Stimulated activated CD4-positive, alpha-beta T cell treated with anti-CD3 and anti-CD28 coated beads, TNF-alpha, amount 100 ng/mL, for 48 hours (primary cell): Measurements from ENCODE around the gene CPAMD8.
"Not testable (repeated sequence)": the region's sequence is repeated elsewhere in the genome, so short reads cannot be mapped to it uniquely, and the experiment has no call there.

Experiments used
- DNase-seq, 3 donors: peaks; one replicate each; pipeline ENCODE4 v3.0.0-alpha.2; 2020; ENCODE audit warnings: low read depth in 3 of 3

CPAMD8 gene

DNA sequence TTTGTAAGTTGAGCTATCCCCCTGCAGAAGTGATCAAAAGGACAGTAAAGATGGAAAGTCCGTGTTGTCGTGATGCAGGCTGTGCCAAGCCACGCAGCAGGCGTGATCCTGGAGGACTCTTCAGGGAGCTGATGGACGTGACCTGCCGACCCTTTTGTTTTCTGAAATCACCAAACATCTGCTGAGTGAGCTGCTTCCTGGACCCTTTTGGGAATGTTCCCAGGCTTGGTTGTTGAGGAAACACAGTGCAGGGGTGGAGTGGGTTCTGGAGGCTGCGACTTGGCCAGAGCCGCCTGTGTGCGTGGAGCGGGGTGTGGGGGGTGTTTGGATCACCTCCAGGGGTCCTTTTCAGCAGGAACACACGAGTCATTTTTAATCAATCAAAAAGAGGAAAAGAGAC lies 15.4 kb upstream of the CPAMD8 start:
- no peak for DNase-seq

DNA sequence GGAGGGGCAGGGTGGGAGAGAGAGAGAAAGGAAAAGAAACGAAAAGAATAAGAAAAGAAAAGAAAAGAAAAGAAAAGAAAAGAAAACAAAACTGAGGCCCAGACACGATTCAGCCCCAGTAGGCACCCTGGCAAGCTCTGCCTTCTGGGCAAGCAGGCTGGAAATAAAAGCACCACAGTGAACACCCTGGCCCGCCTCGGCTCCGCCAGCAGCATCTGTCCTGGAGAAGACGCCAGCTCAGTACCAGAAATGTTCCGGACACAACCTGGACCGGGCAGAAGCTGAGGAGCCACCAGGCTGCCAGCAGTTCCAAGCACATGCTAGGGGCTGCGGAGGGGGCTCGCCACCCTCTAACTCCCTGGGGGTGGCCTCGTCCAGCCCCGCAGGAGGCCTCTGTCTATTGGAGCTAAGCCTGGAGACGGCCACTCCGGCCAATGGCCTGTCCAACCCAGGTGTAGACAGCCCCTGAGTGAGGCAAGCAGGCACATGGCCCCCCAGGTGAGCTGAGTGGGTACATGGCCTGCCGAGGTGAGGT lies 11.4 kb upstream of the CPAMD8 start:
- no peak for DNase-seq

DNA sequence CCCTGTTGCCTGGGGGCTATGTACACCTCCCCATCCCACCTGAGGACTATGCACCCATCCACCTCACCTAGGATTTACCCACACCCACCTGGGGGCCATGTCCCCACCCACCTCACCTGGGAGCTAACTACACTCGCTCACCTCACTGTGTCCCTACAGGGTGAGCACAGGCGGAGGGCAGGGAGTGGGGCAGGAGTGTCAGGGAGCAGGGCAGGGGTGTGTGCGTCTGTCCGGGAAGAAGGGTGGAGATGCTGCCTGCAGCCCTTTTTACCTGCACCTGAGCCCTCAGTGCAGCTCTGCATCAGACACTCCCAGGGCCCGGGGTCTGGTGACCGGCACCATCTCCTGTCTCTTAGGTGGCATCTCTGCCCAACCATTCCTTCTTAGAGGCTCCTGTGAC lies 10.6 kb upstream of the CPAMD8 start:
- no peak for DNase-seq

DNA sequence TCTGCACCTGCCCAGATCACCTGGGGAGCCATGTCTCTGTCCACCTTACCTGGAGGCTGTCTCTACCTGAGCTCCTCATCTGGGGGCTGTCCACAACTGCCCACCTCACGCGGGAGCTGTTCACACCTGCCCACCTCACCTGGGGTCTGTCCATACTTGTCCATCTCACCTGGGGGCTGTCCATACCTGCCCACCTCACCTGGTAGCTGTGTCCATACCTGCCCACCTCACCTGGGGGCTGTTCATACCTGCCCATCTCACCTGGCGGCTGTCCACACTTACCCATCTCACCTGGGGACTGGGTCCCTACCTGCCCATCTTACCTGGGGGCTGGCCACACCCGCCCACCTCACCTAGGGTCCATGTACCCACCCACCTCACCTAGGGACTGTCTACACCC lies 10.0 kb upstream of the CPAMD8 start:
- DNase-seq = no peak

DNA sequence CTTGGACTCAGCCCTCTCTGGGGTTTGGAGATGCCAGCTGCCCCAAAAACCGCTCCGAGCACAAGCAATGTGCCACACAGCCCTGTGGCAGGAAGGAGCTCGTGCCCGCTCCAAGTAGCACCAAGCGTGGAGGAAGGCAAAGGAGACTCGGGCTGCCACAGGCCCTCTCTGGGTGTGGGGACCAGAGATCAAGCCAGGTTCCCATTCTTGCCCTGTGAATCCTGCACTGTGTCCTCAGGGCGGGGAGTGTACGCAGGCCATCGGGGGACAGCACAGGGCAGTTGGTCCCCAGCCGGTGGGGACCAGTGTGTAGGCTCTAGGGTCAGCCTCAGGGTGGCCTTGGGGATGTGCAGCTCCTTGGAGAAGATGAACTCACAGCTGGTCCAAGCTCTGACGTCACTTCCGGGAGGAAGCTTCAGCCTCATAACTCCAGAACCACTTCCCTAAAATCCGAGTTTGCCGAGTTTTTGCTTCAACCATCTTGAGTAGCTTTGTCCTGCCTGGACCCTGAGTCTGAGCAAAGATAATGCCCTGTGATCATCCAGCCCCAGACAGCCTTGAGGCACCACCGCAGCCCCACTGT lies 9.3 kb upstream of the CPAMD8 start:
- no peak for DNase-seq

DNA sequence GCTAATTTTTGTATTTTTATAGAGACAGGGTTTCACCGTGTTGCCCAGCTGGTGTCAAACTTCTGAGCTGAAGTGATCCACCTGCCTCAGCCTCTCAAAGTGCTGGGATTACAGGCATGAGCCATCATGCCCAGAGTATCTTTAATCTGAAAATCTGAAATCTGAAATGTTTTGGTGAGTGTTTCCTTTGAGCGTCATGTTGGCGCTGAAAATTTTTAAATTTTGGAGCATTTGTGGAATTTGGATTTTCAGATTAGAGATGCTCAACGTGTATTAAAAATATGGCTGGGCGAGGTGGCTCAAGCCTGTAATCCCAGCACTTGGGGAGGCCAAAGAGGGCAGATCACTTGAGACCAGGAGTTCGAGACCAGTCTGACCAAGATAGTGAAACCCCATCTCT lies 5.1 kb upstream of the CPAMD8 start:
- DNase-seq = no peak

DNA sequence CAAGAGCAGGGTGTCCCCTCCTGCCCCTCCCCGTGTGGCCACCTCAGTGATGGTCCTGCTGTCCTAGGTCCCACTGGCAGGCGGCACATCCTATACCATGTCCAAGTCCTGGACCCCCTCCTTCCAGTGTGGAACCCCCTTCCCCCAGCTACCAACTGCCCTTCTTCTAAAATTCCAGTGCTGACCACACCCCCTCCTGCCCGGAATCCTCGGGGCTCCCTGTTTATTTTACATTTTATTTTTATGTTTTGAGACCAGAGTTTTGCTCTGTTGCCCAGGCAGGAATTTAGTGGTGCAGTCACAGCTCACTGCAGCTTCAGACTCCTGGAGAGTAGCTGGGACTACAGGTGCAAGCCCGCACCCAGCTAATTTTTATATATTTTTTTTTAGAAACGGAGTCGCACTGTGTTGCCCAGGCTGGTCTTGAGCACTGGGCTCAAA lies 945 bp upstream of the CPAMD8 start:
- DNase-seq = no peak

DNA sequence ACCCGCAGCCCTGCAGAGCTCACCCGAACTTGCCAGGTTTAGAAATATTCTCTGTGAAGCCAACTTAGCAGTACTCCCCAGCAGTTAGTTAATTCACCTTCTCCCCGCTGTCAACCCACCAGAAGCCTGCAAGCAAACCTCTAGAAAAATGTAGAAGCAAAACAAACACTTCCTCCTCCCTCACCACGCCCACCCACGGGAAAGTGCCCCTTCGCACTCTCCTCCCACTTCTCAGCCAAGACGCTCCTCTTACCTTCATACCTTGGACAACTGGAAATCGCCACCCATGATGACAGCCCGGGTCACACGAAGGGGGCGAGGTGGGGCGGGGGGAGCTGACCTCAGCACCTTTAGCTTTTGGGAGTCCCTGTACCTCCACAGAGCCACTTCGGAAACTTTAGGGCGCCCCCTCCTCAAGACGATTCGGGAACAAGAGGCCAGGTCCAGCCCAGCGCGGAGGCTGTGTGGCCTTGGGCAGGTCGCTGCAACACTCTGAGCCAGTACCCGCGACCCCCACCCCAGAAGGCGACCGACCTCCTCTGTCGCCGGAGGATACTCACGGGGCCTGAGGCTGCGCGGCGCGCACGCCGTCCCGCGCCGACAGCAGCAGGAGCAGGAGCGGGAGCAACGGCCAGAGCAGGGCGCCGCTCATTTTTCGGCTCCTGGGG lies 485 bp downstream of the CPAMD8 start:
- no peak for DNase-seq

DNA sequence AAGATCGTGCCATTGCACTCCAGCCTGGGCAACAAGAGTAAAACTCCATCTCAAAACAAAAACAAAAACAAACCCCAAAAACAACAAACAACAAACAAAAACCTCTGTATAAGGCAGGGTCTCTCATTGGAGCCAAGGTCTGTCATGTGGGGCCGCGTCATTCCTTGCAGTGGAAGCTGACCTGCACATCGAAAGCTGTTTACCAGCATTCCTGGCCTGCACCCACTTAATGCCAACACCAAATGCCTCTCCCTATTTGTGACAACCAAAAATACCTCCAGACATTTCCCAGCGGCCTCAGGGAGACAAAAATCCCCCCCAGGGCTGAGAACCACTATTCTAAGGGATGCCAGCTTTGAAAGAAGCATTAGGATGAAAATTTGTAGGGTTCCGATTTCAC lies 1.2 kb downstream of the CPAMD8 start:
- DNase-seq = no peak

DNA sequence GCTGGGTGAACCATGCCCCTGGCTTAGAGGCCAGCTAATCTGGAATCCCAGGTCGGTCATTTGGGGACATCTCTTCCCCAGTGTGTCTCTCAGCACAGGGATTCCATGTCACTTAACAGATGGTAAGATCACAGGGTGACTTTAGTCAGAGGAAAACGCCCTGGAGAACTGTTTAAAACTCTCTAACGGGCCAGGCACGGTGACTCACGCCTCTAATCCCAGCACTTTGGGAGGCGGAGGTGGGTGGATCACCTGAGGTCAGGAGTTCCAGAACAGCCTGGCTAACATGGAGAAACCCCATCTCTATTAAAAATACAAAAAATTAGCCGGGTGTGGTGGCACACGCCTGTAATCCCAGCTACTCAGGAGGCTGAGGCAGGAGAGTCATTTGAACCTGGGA lies 1.7 kb downstream of the CPAMD8 start:
- not testable (repeated sequence) for DNase-seq

DNA sequence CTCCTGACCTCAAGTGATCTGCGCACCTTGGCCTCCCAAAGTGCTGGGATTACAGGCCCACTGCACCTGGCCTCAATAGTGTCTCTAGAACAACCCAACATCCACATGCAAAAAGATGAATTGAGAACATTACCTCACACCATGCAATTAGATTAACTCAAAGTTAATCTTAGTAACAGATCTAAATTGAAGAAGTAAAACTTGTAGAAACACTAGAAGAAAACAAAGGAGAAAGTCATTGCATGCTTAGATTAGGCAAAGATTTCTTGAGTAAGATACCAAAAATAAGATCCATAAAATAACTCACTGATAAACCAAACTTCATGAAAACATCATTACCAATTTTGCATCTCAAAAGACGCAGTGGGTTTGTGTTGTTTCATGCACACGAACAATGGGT lies 2.8 kb downstream of the CPAMD8 start:
- no peak for DNase-seq

DNA sequence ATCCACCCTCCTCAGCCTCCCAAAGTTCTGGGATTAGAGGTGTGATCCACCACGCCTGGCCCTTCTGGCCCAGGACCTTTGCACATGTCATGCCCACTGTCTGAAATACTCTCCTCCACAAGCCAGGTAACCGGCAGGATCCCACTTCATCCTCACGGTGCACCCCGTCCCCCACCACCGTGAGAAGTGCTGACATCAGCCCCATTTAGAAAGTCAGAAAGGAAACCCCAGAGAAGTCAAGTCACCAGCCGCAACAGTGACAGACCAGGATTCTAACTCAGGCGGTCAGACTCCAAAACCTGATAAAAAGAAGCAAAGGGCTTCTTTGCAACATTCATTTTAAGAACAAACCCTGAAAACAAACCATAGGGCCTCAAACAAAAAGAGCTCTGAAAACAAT lies 3.9 kb downstream of the CPAMD8 start:
- no peak for DNase-seq

DNA sequence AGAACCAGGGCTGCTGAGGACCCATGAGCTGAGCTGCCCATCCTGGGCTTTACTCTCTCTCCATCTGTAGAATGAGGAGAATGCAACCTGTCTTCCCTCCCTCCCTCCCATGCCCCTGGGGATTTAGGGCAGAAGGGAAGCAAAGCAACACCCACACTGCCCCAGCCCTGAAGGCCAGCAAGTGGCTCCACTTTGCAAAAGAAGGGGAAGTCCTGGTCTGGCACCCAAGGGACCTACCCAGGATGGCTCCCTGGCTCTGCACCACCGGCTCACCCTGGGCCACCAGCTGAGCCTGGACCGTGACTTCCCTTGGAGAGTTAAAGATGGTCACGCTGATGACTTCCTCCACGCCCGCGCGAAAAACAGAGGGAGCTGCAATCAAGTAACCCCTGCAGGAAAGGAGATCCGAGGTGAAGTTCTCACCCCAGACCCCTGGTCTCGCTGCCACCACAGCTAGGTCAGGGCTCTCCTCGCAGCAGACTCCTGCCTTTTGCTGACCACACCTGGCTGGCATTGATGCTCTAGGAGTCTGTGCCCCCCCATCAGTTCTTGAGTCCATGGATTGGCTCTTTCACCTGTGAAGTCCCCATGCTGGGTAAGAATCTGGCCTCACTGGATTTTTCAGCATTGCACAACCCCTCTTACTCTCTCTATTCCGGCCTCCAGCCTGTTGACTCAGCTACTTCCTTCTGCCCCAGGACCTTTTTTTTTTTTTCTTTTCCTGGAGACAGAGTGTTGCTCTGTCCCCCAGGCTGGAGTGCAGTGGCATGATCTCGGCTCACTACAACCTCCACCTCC lies 4.6 kb downstream of the CPAMD8 start:
- DNase-seq = no peak

DNA sequence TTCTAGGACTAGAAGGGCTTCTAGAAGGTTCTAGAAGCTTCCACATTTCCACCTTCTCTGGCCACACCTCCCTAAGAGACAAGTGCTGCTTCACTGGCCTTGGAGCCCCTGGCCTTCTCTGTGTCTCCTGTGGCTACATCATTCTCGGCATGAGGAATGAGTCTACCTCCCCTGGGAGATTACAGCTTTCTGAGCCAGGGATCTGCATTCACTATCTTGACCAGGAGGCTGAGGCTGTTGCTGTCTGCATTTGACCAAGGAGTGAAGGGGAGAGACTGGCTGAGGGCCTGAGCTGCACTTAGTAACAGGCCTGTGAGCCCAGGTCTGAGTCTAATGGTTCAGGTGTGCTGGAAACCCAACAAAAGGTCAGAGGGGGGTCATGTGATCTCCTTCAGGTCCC lies 5.3 kb downstream of the CPAMD8 start:
- no peak for DNase-seq

DNA sequence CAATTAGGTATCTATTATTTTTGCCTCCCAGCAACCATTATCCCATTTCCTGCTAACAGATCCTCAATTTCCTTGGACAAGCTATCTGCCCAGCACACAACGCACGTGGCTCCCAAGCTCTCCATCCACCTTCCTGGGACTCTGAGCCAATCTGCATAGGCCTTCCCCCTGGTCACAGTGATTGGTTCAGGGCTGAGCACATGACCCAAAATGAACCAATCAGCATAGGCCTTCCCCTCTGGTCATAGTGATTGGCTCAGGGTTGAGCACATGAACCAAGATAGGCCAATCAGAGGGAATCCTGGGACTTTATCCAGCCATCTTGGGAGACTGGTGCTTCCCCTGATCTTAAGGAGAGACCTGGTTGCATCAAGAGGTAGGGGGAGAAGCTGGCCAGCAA lies 5.8 kb downstream of the CPAMD8 start:
- no peak for DNase-seq

DNA sequence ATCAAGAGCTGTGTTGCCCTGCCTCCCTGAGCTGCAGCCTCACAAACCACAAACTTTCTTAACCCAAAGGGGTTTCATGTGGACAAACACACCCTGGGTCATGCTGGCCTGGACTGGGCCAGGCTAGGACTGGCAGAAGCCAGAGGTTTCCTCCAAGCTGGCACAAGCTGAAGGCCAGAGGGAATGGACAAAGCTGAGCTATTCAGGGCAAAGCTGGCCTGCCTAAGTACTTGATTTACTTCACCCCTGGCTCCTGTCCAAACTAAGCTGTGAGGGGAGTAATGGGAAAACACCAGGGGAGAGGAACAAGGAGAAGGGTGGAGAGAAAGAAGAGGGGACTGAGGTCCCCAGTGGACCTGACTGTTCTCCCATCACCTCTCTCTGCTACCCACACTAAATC lies 6.2 kb downstream of the CPAMD8 start:
- no peak for DNase-seq

DNA sequence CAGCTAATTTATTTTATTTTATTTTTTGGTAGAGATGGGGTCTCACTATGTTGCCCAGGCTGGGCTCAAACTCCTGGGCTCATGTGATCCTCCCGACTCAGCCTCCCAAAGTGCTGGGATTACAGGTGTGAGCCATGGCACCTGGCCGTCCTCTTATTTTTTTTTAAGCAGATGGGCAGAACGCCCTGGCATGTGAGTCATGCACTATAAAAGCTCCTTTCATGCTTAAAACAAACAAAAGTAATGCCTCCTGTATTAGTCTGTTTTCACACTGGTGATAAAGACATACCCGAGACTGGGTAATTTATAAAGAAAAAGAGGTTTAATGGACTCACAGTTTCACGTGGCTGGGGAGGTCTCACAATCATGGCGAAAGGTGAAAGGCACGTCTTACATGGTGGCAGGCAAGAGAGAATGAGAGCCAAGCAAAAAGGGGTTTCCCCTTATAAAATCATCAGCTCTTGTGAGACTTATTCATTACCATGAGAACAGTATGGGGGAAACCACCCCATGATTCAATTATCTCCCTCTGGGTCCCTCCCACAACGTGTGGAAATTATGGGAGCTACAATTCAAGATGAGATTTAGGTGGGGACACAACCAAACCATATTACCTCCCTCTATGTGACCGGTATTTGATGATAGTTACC lies 12.3 kb downstream of the CPAMD8 start:
- DNase-seq = not testable (repeated sequence)

DNA sequence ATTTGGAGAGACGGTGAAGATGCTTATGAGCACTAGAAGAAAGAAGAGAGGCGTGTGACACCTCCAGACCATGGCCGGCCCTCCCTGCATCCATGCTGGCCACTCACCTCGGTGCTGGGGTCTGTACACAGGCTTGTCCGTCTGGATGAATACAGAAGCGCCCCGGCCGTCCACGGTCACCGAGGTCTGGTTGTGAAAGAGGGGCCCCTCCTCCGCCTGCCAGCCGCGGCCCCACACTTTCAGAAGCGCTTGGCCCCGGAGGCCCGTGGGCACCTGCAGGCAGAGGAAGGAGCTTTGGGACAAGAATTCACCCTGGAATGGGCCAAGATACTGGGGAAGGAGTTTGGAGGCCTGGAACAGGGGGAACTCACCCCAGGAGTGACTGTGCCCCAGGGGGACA lies 15.1 kb downstream of the CPAMD8 start:
- no peak for DNase-seq

DNA sequence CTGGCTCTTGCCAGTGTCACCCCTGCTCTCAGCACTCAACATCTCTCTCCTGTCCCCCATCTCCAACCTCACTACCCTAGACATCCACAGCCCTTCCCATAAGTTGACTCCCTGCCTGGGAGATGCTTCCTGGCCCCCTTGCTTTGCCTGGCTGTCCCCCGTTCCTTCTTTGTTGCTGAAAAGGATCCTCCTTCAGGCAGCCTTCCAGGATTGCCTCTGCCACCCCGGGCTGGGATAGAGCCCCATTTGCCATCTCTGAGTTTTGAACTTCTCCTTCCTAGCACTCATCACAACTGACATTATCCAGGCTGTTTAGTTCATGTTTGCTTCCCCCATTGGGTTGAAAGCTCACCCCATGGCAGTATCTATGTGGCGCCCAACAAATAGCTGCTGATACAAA lies 20.0 kb downstream of the CPAMD8 start:
- DNase-seq = no peak

DNA sequence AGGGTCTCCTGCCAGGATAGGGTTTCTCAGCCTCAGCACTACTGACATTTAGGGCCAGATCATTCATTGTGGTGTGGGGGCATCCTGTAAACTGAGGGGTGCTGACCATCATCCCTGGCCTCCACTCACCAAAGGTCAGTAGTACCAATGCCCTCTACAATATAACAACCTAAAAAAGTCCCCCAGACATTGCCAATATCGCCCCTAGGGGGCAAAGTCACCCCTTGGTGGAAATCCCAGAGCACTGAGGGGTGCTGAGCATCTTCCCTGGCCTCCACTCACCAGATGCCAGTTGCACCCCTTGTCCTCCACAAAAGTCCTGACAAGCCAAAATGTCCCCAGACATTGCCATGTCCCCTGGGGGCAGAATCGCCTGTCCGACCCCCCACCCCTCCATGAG lies 21.6 kb downstream of the CPAMD8 start:
- DNase-seq = no peak

DNA sequence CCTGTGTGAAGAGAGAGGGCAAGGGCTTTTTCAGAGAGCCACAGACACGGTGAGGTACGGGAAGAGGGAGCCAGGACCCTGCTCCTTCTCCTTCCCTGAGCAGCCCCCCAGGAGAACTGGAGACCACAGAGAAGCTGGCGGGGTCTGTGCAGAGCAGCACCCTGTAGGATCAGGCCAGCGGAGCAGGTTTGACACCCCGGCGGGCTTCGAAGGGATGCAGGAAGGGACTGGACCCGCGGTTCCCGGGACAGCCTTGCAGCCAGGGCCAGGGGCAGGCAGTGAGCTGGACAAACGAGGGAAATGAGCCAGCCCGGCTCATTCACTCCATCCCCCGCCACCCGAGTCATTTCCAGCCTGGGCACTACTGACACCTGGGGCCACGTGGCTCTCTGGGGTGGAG lies 22.2 kb downstream of the CPAMD8 start:
- no peak for DNase-seq

DNA sequence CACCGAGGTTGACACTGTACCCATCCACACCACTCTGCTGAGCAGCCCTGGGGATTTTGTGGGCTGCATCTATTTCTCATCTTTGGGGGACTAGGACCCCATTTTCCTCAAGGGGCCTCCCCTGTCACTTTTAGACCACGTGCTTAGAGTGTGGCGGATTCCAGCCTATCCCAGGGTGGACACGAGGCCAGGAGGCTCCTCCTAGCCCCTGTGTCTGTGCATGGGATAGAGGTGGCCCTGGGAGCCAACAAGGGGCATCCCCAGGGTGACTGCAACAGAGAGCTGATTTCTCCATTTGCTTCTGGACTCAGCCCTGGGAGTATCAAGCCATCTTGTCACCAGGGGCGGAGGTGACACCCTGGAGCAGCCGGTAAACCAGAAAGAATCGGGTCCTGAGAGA lies 24.2 kb downstream of the CPAMD8 start:
- DNase-seq = no peak
